EL (cell line): ENCODE data around the gene EXOC7.

Source experiments
- DNase-seq: peaks from one replicate; pipeline ENCODE4 v3.0.0-alpha.2; 2016

Gene EXOC7

DNA sequence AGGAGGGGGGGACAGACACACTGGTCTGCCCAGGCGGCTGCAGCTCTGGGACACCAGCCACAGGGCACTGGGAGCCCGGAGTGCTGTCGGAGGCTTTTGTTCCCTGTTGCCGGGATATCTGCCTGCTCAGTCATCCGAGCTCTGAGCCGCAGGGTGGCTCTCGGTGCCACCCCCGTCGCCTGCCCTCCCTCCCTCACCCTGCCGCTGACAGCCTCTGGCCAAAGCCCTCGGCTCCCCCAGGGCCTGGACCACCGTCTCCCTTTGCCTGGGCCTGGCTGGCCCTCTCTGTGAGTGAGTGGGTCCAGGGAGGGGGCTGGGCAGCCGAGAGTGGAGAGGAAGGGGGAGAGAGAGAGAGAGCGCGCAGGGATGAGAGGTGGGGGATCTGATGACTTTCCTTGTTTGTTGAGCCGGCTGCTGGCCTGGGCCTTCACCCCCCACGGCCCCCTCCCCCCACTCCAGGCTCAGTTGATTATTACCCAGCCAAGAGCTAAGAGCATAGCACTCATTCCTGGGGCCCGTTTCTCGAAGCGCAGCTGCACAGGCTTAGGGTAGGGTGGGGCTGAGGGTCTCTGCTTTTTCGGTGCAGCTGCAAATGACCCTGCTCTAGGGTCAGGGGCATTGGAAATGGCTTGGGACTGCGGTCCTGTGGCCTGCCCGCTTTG is 34.8 kb upstream of the EXOC7 start:
- no peak for DNase-seq

GRCh38 chr17:76137351-76138233 is 34.0 kb upstream of the EXOC7 start:
- DNase-seq: no peak

GRCh38 chr17:76137001-76137350 is 33.4 kb upstream of the EXOC7 start:
- DNase-seq: no peak

- DNase-seq: no peak
Observed at GRCh38 chr17:76136276-76137000, 32.9 kb upstream of the EXOC7 start.

GRCh38 chr17:76135810-76136188 is 32.2 kb upstream of the EXOC7 start:
- DNase-seq: no peak

GRCh38 chr17:76134911-76135809 is 31.6 kb upstream of the EXOC7 start:
- no peak for DNase-seq

GRCh38 chr17:76132574-76133338 is 29.2 kb upstream of the EXOC7 start:
- no peak for DNase-seq

DNA sequence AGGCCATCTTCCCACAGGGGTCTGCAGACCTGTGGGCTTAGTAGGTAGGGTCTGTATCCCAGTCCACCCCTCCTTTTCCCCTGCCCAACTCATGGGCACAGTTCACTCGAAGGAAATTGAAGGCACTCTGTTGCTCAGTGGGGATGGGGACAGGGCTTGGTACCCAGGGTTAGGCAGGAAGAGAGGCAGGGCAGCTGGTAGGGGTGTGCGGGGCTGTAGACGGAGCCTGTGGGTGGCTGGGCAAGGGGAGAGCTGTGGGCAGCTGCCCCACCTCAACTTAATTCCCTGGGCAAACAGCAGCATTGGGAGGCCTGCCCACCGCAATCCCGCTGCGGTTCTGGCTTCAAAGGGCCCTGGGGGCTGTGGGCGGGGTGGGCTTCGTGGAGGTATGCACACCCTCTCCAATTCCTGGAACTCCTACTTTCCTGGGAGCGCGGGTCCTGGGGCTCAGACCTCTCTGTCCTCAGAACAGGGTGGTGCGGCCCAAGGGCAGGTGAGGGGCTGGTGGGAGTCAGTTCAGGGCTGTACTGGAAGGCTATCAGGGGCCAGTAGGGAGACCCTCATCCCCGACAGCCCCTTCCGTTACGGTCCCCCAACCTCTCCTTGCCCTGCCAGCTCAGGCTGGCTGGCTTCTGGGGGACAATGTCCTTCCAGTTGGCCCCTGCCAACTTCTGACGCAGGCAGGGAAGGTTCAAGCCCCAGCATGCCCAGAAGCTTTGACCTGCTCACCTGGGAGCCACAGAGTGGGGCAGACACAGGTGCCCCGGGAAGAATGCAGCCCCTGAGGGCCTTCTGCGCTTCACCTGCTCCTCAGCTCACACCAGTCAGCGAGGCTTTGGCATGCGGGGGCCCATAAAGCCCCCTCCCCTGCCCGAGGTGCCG is 28.3 kb upstream of the EXOC7 start:
- no peak for DNase-seq

GRCh38 chr17:76131051-76131691 is 27.6 kb upstream of the EXOC7 start:
- no peak for DNase-seq

DNA sequence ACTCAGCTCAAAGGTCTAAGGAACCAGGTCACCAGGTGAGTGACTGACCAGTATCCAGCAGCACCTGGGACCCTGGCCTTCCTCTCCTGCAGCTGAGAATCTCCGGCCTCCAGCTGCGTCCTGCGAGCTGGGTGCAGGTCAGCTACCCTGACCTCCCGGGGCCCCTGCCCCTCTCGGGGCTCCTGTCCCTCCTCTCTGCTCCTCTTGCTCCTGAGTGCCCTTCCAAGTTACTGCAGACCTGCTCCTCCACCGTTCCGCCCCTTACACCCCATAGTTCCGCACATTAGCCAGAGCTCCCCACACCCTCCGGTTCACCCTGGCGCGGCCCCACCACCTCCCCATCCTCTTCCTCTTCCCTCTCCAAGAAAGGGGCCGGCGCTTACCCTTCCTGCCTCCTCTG is 26.9 kb upstream of the EXOC7 start:
- DNase-seq: no peak

DNA sequence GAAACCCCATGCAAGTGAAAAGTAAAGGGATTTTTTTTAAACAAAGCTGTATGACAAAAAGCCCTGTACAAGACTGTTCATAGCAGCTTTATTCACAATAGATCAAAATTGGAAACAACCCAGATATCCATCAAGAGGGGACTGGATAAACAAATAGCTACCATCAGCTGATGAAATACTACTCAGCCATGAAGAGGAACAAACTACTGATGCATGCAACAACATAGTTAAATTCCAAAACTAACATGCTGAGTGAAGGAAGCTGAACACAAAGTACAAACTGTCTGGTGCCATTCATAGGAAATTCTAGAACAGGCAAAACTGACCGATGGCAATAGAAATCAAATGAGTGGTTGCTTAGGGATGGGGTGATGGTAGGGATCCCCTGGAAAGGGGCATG is 22.3 kb upstream of the EXOC7 start:
- no peak for DNase-seq

- no peak for DNase-seq
Observed at GRCh38 chr17:76125391-76125675, 21.7 kb upstream of the EXOC7 start.

DNA sequence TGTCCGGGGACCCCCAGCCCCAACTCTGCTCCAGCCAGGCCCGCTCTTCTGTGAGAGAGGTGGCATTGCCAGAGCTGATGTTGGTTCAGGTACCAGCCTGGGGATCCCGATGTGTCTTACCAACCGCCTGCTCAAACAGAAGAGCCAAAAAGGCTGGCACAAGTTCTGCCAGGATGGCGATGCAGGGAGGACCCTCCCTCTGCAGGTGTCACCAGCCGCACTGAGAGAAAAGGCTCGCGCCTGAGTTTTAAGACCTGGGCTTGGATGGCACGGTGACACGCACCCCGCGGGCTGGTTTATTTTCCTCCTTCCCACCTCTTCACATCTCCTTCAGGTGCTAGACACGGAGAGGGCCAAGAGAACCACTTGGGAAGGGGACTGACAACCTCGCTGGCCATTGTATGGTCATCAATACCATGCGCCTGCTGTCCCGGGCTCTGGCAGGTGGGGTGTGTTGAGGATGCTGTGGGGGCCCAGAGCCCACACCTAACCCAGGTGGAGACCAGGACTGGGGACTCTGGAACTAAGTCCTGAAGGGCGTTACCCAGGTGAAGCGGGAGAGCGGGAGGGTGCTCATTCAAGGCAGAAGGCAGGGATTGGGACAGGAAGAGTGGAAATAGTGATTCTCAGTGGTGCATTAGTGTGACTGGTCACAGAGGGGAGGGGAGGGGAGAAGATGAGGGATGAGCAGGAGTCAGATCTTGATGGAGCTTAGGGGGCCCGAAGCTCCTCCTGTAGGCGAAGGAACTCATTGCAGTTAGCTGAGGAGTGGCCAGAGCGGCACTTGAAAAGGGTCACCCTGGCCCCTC is 21.2 kb upstream of the EXOC7 start:
- DNase-seq: peak; percentile 22

DNA sequence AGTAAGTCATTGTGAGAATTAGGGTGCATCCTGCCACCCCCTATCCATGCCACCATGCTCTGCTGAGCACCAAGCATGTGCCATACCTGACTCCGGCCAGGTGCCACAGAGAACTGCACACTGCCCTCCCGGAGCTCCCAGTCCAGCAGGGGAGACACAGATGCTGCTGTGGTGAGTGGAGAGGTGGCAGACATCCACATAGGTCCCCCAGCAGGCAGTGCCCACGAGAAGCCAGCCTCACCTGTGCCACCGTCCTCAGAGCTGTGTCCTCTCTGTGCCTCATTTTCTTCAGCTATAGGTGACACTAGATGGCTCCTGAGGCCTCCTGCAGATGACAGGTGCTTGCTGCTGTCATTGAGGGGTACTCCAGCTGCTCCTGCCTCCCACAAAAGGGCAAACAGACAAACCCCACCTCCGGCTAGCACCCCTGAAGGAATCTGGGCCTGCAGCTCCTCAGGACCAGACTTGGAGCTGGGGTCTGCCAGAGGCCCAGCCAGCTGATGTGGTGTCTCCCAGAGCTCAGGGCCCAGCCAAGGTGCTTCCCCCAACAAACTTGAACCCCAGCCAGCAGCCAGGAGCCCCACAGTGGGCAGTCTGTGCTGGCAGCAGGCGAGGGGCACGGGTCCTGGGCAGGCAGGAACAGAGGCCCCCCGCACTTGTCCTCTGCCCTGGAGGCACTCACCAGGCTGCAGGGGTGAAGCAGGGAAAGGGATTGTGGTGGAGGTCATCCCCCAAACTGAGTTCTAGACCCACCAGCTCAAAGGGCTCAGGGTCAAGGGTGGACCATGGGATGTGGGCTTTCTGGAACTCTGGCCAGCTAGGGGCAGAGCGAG is 20.4 kb upstream of the EXOC7 start:
- no peak for DNase-seq

DNA sequence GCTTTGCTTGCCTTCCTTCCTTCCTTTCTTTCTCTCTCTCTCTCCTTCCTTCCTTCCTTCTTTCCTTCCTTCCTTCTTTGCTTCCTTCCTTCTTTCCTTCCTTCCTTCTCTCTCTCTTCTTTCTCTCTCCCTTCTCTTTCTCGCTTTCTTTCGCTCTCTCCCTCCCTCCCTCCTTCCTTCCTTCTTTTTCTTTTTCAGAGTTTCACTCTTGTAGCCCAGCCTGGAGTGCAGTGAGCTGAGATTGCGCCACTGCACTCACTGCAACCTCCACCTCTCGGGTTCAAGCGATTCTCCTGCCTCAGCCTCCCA is 19.6 kb upstream of the EXOC7 start:
- no peak for DNase-seq

DNA sequence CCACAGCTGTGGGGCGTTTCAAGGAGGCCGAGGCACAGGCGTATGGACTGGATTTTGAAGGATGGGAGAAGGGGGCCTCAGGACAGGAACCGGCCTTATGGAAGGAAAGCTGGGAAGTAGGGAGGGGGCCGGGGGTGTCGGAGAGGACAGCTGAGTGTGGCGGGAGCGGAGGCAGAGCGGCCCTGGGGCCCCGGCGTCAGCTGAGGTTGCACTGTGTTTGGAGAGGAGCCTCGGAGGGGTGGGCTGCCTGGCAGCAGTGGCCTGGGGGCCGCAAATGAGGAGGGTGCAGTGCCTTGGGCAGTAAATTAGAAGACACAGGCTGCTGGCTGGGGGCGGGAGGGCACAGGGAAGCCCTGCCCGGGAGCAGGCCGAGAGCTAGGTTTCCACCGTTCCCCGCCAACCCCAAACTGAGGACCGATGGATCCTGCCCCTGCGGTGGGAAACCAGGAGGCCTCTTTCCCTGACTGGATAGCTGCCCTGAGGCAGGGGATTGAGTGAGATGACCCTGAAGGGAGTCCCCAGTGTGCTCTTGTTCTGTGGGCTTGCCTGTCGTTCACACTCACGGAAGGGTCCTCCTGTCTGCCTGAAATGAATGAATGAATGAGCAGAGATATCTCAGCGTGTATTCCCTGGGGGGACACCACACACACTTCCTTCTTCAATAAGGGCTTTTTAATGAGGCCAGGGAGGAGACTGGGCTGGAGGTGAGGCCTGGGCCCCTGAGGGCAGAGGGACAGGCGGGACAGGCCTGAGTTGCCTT is 19.0 kb upstream of the EXOC7 start:
- DNase-seq: no peak

DNA sequence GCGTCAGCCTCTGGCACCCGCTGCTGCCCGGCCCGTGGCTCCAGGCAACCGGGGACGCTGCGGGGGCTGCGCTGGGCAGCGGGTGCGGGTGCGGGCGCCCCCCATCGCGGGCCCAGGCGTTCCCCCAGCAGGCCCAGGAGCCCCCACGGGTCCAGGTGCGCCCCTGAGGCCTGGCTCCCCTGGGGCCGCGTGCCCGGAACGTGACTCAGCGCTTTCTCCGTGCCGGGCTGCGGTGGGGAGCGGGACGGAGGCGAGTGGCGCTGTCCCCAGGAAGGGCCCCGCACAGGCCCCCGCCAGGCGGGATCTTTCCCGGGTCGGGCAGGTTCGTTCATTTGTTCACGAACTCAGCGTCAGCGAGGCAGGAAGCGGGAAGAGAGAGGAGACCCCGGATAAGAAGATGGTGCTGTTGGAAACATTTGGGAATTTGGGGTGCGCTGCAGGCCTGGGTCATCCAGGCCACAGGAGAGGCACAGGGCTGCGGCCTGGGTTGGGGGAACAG is 18.4 kb upstream of the EXOC7 start:
- no peak for DNase-seq

DNA sequence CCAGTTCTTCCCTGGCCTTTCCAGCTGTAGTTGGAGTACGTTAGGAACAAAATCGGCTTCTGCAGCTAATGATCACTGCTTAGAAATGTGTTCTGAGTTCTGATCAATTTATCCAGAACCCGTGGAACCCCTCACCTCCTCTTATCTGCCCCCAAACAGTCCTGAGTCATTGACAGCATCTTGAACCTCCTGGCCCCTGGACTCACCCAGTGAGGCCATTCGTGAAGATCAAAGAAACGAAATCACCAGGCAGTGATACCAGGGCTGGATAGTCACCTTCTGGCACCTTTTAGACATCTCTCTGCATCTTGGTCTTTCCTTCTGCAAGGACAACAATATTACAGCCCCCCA is 17.0 kb upstream of the EXOC7 start:
- DNase-seq: no peak
